DOHH2 (cell line): Measurements from ENCODE around the gene DRD1.

Experiments used
- EZH2phosphoT487 ChIP-seq: fragments of 200-600 bp; sonication (generic); IDR thresholded peaks from 2 replicates; pipeline ENCODE4 v1.6.1; 2017; ENCODE audit warnings: borderline replicate concordance, mild to moderate bottlenecking, antibody characterized with exemption, low read length, moderate library complexity, mixed read lengths
- TF ChIP-seq, protein P1 (sequence below): fragments of 200-600 bp; sonication (generic); IDR thresholded peaks from one replicate; pipeline ENCODE4 v1.5.1; 2014; ENCODE audit warnings: antibody characterized with exemption, mild to moderate bottlenecking, low read depth, low read length; ENCODE audit not compliant: poor library complexity, severe bottlenecking

DNA sequence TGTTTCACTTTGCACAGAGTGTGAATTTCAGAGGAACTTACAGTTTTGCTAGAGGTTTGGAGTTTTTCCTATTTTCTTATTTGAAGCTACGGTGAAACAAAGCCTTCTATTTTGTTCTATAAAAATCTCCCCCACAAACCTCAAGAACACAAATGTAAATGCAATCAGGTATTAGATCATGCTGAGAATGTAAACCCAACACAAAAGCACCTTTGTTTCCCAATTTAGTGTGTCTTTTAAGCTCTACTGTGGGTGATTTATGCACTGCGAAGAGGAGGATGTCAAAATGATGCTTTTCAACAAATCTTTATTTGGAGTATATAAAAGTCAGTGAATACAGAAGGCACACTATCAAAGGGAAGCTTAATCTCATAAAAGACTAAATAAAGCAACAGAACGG is 4.3 kb upstream of the DRD1 start:
- TF ChIP-seq, protein P1, sequence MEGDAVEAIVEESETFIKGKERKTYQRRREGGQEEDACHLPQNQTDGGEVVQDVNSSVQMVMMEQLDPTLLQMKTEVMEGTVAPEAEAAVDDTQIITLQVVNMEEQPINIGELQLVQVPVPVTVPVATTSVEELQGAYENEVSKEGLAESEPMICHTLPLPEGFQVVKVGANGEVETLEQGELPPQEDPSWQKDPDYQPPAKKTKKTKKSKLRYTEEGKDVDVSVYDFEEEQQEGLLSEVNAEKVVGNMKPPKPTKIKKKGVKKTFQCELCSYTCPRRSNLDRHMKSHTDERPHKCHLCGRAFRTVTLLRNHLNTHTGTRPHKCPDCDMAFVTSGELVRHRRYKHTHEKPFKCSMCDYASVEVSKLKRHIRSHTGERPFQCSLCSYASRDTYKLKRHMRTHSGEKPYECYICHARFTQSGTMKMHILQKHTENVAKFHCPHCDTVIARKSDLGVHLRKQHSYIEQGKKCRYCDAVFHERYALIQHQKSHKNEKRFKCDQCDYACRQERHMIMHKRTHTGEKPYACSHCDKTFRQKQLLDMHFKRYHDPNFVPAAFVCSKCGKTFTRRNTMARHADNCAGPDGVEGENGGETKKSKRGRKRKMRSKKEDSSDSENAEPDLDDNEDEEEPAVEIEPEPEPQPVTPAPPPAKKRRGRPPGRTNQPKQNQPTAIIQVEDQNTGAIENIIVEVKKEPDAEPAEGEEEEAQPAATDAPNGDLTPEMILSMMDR = no peak
- no peak for TF ChIP-seq EZH2phosphoT487
